ENCODE results near the gene ATP7A. TPM values are rescaled to one million over a fixed set of nuclear protein-coding genes. Genes with fewer than 3 reads are reported as not detected.

ATP7A gene
- polyA plus RNA-seq, 1 donor from 2014 or later = 6.2 TPM

DNA sequence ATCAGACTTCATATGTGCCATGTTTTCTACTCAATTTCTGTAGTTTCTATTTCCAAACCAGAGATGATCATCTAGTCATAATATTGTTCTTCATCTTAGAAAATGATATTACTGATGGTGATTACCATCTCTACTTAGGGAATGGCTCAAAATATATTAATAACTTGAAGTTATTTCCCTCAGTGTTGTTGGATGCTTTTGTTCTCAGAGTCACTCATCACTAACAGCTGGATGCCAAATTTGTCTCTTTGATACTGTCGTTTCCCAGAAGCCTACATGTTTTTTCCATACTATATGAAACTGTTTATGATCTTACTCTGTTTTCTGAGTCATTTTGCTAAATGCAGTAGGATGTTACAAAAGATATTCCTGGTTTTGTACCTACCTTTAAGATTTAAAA lies 50.1 kb downstream of the ATP7A start:
- H3K79me2 ChIP-seq (replicated peaks; ENCODE audit: insufficient read depth, low read length) = no peaks in the 10 kb centered on the region
- H3K9me2 ChIP-seq (ENCODE audit: insufficient read depth, low read length) = no peaks in the 10 kb centered on the region
- H3K4me2 ChIP-seq (ENCODE audit: low read length) = no peak overlapping the region

GRCh38 chrX:77961063-77961462 lies 50.6 kb downstream of the ATP7A start:
- Histone ChIP-seq H2AFZ (ENCODE audit: low read depth, low read length) (no peak overlapping the region), H3K9me2 (ENCODE audit: insufficient read depth, low read length) (no peaks in the 10 kb centered on the region), H3K9me3 (ENCODE audit: low read length) (no peaks in the 10 kb centered on the region), H3K36me3 (ENCODE audit: insufficient read depth, low read length) (no peaks in the 10 kb centered on the region), H3K4me2 (ENCODE audit: low read length) (no peak overlapping the region), H3K27me3 (ENCODE audit: insufficient read depth, low read depth, low read length) (no peaks in the 10 kb centered on the region), H3F3A (ENCODE audit: insufficient read depth, low read length, poor library complexity, severe bottlenecking) (no peaks in the 10 kb centered on the region), H3K4me3 (ENCODE audit: low read length) (no peak overlapping the region), H3K27ac (ENCODE audit: low read length) (no peak overlapping the region), H4K20me1 (ENCODE audit: insufficient read depth) (no peaks in the 10 kb centered on the region), H3K9ac (ENCODE audit: low read length) (no peak overlapping the region), H3K79me2 (replicated peaks; ENCODE audit: insufficient read depth, low read length) (no peaks in the 10 kb centered on the region)
- TF ChIP-seq POLR2AphosphoS5 (IDR thresholded peaks at IDR 0.05) = no peak
- TF ChIP-seq, protein P1, sequence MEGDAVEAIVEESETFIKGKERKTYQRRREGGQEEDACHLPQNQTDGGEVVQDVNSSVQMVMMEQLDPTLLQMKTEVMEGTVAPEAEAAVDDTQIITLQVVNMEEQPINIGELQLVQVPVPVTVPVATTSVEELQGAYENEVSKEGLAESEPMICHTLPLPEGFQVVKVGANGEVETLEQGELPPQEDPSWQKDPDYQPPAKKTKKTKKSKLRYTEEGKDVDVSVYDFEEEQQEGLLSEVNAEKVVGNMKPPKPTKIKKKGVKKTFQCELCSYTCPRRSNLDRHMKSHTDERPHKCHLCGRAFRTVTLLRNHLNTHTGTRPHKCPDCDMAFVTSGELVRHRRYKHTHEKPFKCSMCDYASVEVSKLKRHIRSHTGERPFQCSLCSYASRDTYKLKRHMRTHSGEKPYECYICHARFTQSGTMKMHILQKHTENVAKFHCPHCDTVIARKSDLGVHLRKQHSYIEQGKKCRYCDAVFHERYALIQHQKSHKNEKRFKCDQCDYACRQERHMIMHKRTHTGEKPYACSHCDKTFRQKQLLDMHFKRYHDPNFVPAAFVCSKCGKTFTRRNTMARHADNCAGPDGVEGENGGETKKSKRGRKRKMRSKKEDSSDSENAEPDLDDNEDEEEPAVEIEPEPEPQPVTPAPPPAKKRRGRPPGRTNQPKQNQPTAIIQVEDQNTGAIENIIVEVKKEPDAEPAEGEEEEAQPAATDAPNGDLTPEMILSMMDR (IDR thresholded peaks at IDR 0.05; ENCODE audit: poor library complexity, severe bottlenecking) = no peak
- TF ChIP-seq MXI1 (conservative IDR thresholded peaks at IDR 0.05; ENCODE audit: poor library complexity, severe bottlenecking) = no peak
- TF ChIP-seq SMC3 (conservative IDR thresholded peaks at IDR 0.05; ENCODE audit: poor library complexity) = no peak
- no peak for TF ChIP-seq TAF1 (IDR thresholded peaks at IDR 0.05; ENCODE audit: low read depth)
- TF ChIP-seq REST (IDR thresholded peaks at IDR 0.05; ENCODE audit: borderline replicate concordance) = no peak
- no peak for TF ChIP-seq RAD21 (conservative IDR thresholded peaks at IDR 0.05)
- no peak for TF ChIP-seq EZH2 (IDR thresholded peaks at IDR 0.05; ENCODE audit: borderline replicate concordance, insufficient read depth, low read length, poor library complexity, severe bottlenecking)
- TF ChIP-seq EP300 (conservative IDR thresholded peaks at IDR 0.05; ENCODE audit: poor library complexity, severe bottlenecking) = no peak

More for the DNA sequence above, 50.1 kb downstream of the ATP7A start:
- no peaks in the 10 kb centered on the region for H4K20me1 ChIP-seq (ENCODE audit: insufficient read depth)
- H3K36me3 ChIP-seq (ENCODE audit: insufficient read depth, low read length) = no peaks in the 10 kb centered on the region
- TF ChIP-seq TAF1 (IDR thresholded peaks at IDR 0.05; ENCODE audit: low read depth) (no peak), REST (IDR thresholded peaks at IDR 0.05; ENCODE audit: borderline replicate concordance) (no peak), MXI1 (conservative IDR thresholded peaks at IDR 0.05; ENCODE audit: poor library complexity, severe bottlenecking) (no peak)
- TF ChIP-seq, protein P1 (IDR thresholded peaks at IDR 0.05; ENCODE audit: poor library complexity, severe bottlenecking) = no peak
- H3K4me3 ChIP-seq (ENCODE audit: low read length) = no peak overlapping the region
- H3F3A ChIP-seq (ENCODE audit: insufficient read depth, low read length, poor library complexity, severe bottlenecking) = no peaks in the 10 kb centered on the region
- no peak overlapping the region for H3K27ac ChIP-seq (ENCODE audit: low read length)
- H3K9ac ChIP-seq (ENCODE audit: low read length) = no peak overlapping the region
- no peak overlapping the region for H2AFZ ChIP-seq (ENCODE audit: low read depth, low read length)
- no peaks in the 10 kb centered on the region for H3K27me3 ChIP-seq (ENCODE audit: insufficient read depth, low read depth, low read length)
- no peaks in the 10 kb centered on the region for H3K9me3 ChIP-seq (ENCODE audit: low read length)

Measured in neural cell (in vitro differentiated cells).